Measurements from ENCODE around the gene AKAP12.

Gene AKAP12

GRCh38 chr6:151400473-151400872 lies 160.7 kb downstream of the AKAP12 start:
- no peak for TF ChIP-seq FOXM1 (IDR thresholded peaks at IDR 0.05; ENCODE audit: borderline replicate concordance, low read depth)
- TF ChIP-seq CREB1 (IDR thresholded peaks at IDR 0.05; ENCODE audit: low read depth): no peak
- no peak for TF ChIP-seq CEBPB (IDR thresholded peaks at IDR 0.05)

DNA sequence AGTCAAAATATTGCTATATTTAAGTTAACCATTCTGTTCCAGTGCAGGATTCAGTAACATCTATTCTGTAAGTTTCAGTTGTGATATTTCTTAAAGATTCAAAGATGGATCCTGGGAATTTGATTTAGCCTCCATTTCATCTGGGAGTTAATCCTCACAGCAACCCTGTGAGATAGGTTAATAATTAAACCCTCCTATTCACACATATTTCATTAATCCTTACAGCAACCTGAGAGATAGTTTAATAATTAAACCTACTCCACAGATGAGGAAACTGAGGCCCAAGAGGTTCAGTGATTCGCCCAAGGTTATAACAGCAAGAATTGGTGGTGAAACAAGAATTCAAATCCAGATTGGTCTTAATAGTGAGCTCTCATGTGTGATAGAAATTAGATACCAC lies 162.5 kb downstream of the AKAP12 start:
- TF ChIP-seq ZBTB7A (IDR thresholded peaks at IDR 0.05; ENCODE audit: low read depth) (no peak), TAF1 (IDR thresholded peaks at IDR 0.05; ENCODE audit: low read depth) (no peak), TCF12 (IDR thresholded peaks at IDR 0.05; ENCODE audit: low read depth) (no peak), YY1 (IDR thresholded peaks at IDR 0.05; ENCODE audit: low read depth) (no peak), USF1 (IDR thresholded peaks at IDR 0.05) (no peak), FOXM1 (IDR thresholded peaks at IDR 0.05; ENCODE audit: borderline replicate concordance, low read depth) (no peak), RAD21 (IDR thresholded peaks at IDR 0.05; ENCODE audit: low read depth) (no peak), EP300 (IDR thresholded peaks at IDR 0.05; ENCODE audit: borderline replicate concordance) (no peak), TEAD4 (IDR thresholded peaks at IDR 0.05) (no peak), NFIC (IDR thresholded peaks at IDR 0.05) (no peak), EGR1 (IDR thresholded peaks at IDR 0.05) (no peak), MAX (IDR thresholded peaks at IDR 0.05) (no peak), CEBPB (IDR thresholded peaks at IDR 0.05) (no peak), CREB1 (IDR thresholded peaks at IDR 0.05; ENCODE audit: low read depth) (no peak)
- TF ChIP-seq, protein P1, sequence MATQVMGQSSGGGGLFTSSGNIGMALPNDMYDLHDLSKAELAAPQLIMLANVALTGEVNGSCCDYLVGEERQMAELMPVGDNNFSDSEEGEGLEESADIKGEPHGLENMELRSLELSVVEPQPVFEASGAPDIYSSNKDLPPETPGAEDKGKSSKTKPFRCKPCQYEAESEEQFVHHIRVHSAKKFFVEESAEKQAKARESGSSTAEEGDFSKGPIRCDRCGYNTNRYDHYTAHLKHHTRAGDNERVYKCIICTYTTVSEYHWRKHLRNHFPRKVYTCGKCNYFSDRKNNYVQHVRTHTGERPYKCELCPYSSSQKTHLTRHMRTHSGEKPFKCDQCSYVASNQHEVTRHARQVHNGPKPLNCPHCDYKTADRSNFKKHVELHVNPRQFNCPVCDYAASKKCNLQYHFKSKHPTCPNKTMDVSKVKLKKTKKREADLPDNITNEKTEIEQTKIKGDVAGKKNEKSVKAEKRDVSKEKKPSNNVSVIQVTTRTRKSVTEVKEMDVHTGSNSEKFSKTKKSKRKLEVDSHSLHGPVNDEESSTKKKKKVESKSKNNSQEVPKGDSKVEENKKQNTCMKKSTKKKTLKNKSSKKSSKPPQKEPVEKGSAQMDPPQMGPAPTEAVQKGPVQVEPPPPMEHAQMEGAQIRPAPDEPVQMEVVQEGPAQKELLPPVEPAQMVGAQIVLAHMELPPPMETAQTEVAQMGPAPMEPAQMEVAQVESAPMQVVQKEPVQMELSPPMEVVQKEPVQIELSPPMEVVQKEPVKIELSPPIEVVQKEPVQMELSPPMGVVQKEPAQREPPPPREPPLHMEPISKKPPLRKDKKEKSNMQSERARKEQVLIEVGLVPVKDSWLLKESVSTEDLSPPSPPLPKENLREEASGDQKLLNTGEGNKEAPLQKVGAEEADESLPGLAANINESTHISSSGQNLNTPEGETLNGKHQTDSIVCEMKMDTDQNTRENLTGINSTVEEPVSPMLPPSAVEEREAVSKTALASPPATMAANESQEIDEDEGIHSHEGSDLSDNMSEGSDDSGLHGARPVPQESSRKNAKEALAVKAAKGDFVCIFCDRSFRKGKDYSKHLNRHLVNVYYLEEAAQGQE (IDR thresholded peaks at IDR 0.05; ENCODE audit: low read depth): no peak

DNA sequence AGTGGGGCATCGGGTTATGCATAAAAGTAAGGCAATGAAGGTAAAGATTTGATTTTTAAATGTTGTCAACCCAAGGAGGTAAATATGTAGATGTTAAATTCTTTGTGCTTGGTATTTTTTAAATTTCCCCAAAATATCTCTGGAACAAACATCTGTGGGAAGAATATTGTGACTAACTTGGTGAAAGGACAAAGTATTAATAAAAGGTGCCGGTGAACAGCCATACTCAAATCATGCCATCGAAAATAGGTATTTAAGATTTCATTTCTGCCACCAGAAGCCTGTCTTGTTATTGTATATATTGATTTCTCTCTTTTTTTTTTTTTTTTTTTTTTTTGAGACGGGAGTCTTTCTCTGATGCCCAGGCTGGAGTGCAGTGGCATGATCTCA lies 164.1 kb downstream of the AKAP12 start:
- TF ChIP-seq TCF12 (IDR thresholded peaks at IDR 0.05; ENCODE audit: low read depth) (no peak), MAX (IDR thresholded peaks at IDR 0.05) (no peak), NFIC (IDR thresholded peaks at IDR 0.05) (no peak), CEBPB (IDR thresholded peaks at IDR 0.05) (no peak), ZBTB7A (IDR thresholded peaks at IDR 0.05; ENCODE audit: low read depth) (no peak), RAD21 (IDR thresholded peaks at IDR 0.05; ENCODE audit: low read depth) (no peak), YY1 (IDR thresholded peaks at IDR 0.05; ENCODE audit: low read depth) (no peak), EP300 (IDR thresholded peaks at IDR 0.05; ENCODE audit: borderline replicate concordance) (no peak), TEAD4 (IDR thresholded peaks at IDR 0.05) (no peak)
